Thyroid gland (tissue), 4 donors: ENCODE measurements around the gene SUPT3H.

Experiments
- POLR2A ChIP-seq, 2 donors: fragments of 450-650 bp; IDR thresholded peaks; one replicate each; pipeline ENCODE4 v1.6.1; 2017; ENCODE audit warnings: antibody characterized with exemption in 2 of 2, mild to moderate bottlenecking in 2 of 2, moderate library complexity in 1 of 2
- TF ChIP-seq, protein P1 (sequence below), 6 experiments: fragments of 200-600 bp in 3 of 6; fragments of 450-650 bp in 3 of 6; sonication (generic) in 3 of 6; IDR thresholded peaks; one replicate each; pipeline ENCODE4 v1.5.1; 2016 to 2019; ENCODE audit warnings: antibody characterized with exemption in 6 of 6, mild to moderate bottlenecking in 2 of 6, inconsistent platforms in 1 of 6, moderate library complexity in 1 of 6

DNA sequence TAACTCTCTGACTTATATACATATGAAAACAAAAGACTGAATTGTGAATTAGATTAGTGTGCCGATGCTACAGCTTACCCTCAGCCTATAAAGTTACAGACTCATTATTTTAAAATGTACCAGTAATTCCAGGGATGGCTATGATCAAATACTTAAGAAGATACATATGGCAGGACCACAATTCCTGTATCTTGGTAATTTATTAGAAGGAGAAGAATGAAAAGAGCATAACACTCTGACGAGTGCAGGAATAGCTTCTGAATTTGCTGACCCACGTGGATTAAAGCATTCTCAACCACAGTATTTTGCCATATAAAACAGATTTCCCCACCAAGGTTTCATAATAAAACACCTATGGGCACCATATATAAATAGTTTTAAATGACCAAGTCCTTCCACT lies 418.1 kb downstream of the SUPT3H start:
- TF ChIP-seq, protein P1, sequence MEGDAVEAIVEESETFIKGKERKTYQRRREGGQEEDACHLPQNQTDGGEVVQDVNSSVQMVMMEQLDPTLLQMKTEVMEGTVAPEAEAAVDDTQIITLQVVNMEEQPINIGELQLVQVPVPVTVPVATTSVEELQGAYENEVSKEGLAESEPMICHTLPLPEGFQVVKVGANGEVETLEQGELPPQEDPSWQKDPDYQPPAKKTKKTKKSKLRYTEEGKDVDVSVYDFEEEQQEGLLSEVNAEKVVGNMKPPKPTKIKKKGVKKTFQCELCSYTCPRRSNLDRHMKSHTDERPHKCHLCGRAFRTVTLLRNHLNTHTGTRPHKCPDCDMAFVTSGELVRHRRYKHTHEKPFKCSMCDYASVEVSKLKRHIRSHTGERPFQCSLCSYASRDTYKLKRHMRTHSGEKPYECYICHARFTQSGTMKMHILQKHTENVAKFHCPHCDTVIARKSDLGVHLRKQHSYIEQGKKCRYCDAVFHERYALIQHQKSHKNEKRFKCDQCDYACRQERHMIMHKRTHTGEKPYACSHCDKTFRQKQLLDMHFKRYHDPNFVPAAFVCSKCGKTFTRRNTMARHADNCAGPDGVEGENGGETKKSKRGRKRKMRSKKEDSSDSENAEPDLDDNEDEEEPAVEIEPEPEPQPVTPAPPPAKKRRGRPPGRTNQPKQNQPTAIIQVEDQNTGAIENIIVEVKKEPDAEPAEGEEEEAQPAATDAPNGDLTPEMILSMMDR (IDR thresholded peaks at IDR 0.05) = no peak
- TF ChIP-seq POLR2A (IDR thresholded peaks at IDR 0.05) = no peak
